PC-9 (cell line): ENCODE data around the gene DENND5A. TPM values are rescaled to one million over a fixed set of nuclear protein-coding genes. Genes with fewer than 3 reads are reported as not detected.

Source experiments
- BruUV-seq: library from RNA; stranded (reverse); fragments of 400-500 nt; replicated peaks from 2 replicates; lab custom pipeline; 2021; lab: Mats Ljungman, UMichigan
- CTCF ChIA-PET: fragments of 300-600 bp; sonication (Branson Sonifier 250); formaldehyde crosslinking; loops from one replicate; lab custom pipeline; 2022; ENCODE audit warnings: antibody characterized with exemption; lab: Charles Lee
- POLR2A ChIA-PET: fragments of 300-600 bp; sonication (Branson Sonifier 250); formaldehyde crosslinking; loops from one replicate; lab custom pipeline; 2022; ENCODE audit warnings: antibody characterized with exemption; ENCODE audit not compliant: unreplicated experiment; lab: Charles Lee
- DNase-seq, 2 experiments: peaks; one replicate each; pipeline versions ENCODE4 v3.0.0 to v3.0.0-alpha.2; 2015 to 2022; ENCODE audit warnings: mixed read lengths in 1 of 2
- H2AFZ ChIP-seq: fragments of 200-600 bp; sonication (generic); 2 replicates; pipeline ENCODE4 v1.8.1; 2017; ENCODE audit warnings: antibody characterized with exemption
- H3F3A ChIP-seq: fragments of 200-600 bp; sonication (generic); 2 replicates; pipeline ENCODE4 v1.8.1; 2017; ENCODE audit warnings: antibody characterized with exemption, mild to moderate bottlenecking, low read depth; ENCODE audit not compliant: insufficient read depth
- H3K27ac ChIP-seq: fragments of 200-600 bp; sonication (generic); 2 replicates; pipeline ENCODE4 v1.6.1; 2016; ENCODE audit warnings: mixed run types
- H3K27me3 ChIP-seq: fragments of 200-600 bp; sonication (generic); 2 replicates; pipeline ENCODE4 v1.6.1; 2016; ENCODE audit warnings: low read depth, mixed run types; ENCODE audit not compliant: insufficient read depth
- H3K36me3 ChIP-seq: fragments of 200-600 bp; sonication (generic); 2 replicates; pipeline ENCODE4 v1.6.1; 2016; ENCODE audit warnings: low read depth, mixed run types
- H3K4me1 ChIP-seq: fragments of 200-600 bp; sonication (generic); replicated peaks from 2 replicates; pipeline ENCODE4 v1.6.1; 2016; ENCODE audit warnings: mixed run types; ENCODE audit not compliant: insufficient read depth
- H3K4me2 ChIP-seq: fragments of 200-600 bp; sonication (generic); 2 replicates; pipeline ENCODE4 v1.6.1; 2017; ENCODE audit warnings: mixed run types
- H3K4me3 ChIP-seq: fragments of 200-600 bp; sonication (generic); 2 replicates; pipeline ENCODE4 v1.6.1; 2016; ENCODE audit warnings: mixed run types
- H3K79me2 ChIP-seq: fragments of 200-600 bp; sonication (generic); 2 replicates; pipeline ENCODE4 v1.6.1; 2017; ENCODE audit warnings: low read depth, mixed run types
- H3K9me2 ChIP-seq: fragments of 200-600 bp; sonication (generic); 2 replicates; pipeline ENCODE4 v1.8.1; 2017; ENCODE audit warnings: mild to moderate bottlenecking; ENCODE audit not compliant: insufficient read depth
- H3K9me3 ChIP-seq: fragments of 200-600 bp; sonication (generic); 2 replicates; pipeline ENCODE4 v1.8.1; 2016; ENCODE audit warnings: low read depth; ENCODE audit not compliant: insufficient read depth
- H4K20me1 ChIP-seq: fragments of 200-600 bp; sonication (generic); 2 replicates; pipeline ENCODE4 v1.8.1; 2017; ENCODE audit not compliant: insufficient read depth
- CTCF ChIP-seq: fragments of 200-600 bp; sonication (generic); conservative IDR thresholded peaks from 2 replicates; pipeline ENCODE4 v1.6.1; 2017; ENCODE audit warnings: mixed run types, antibody characterized with exemption, mild to moderate bottlenecking, moderate library complexity
- EZH2 ChIP-seq: fragments of 200-600 bp; sonication (generic); IDR thresholded peaks from 2 replicates; pipeline ENCODE4 v1.8.0; 2017; ENCODE audit warnings: antibody characterized with exemption, low read depth
- intact Hi-C: fragments of 100-400 bp; cut with micrococcal nuclease; formaldehyde crosslinking; loops from one replicate; pipeline ENCODE4 v1.10.0; 2022; ENCODE audit not compliant: unreplicated experiment
- total RNA-seq: library from RNA; stranded (reverse); gene quantifications from 2 replicates; pipeline ENCODE4 v1.2.3, GENCODE V29; 2021

Gene DENND5A
- total RNA-seq, 1 experiment from 2014 or later = 19.8 TPM

- Histone ChIP-seq H3K79me2 (no peaks in the 10 kb centered on the region), H2AFZ (no peak overlapping the region), H3K27ac (no peak overlapping the region), H3K4me1 (no peaks in the 10 kb centered on the region), H3K4me3 (no peak overlapping the region), H4K20me1 (no peaks in the 10 kb centered on the region), H3K4me2 (no peak overlapping the region), H3K27me3 (no peaks in the 10 kb centered on the region), H3K36me3 (no peaks in the 10 kb centered on the region), H3K9me2 (no peaks in the 10 kb centered on the region), H3K9me3 (no peaks in the 10 kb centered on the region), H3F3A (0 out of 2 replicates have a peak, but pooled peaks cover 3% of the 10 kb centered on the region)
- no TSS peak for BruUV-seq
- intact Hi-C loops = loop anchor here (10.0 kb wide), 1 partner anchor 119 kb away; no protein-coding TSS in a partner anchor
- no peak for DNase-seq
- TF ChIP-seq CTCF (no peak), EZH2 (no peak)
- ChIA-PET CTCF (no interaction called here), POLR2A (no interaction called here)
Measured at GRCh38 chr11:9285850-9286587, 20.9 kb upstream of the DENND5A start.

- no TSS peak for BruUV-seq
- Histone ChIP-seq H3K4me1 (no peaks in the 10 kb centered on the region), H3K27me3 (no peaks in the 10 kb centered on the region), H4K20me1 (no peaks in the 10 kb centered on the region), H3K4me3 (no peak overlapping the region), H3K79me2 (no peaks in the 10 kb centered on the region), H3K9me2 (no peaks in the 10 kb centered on the region), H3K27ac (no peak overlapping the region), H3K4me2 (no peak overlapping the region), H3K9me3 (no peaks in the 10 kb centered on the region), H3F3A (peaks cover 11% of the 10 kb centered on the region; the same call in 1 of the 2 replicates), H2AFZ (no peak overlapping the region), H3K36me3 (no peaks in the 10 kb centered on the region; the same call in 1 of the 2 replicates)
- DNase-seq = no peak
- CTCF ChIA-PET = no interaction called here
- TF ChIP-seq EZH2 (no peak), CTCF (no peak)
- POLR2A ChIA-PET = no interaction called here
- intact Hi-C loops = loop anchor here (10.0 kb wide), 1 partner anchor 124 kb away; no protein-coding TSS in a partner anchor
Measured at GRCh38 chr11:9280655-9281301, 15.6 kb upstream of the DENND5A start.

GRCh38 chr11:9277176-9277575 lies 12.0 kb upstream of the DENND5A start:
- no peak overlapping the region for H3K27ac ChIP-seq
- ChIA-PET POLR2A (interaction anchor here (0.6 to 0.7 kb wide), 3 partner anchors 94 to 245 kb away, joined by 3 to 9 read pairs (median 3); no protein-coding TSS in a partner anchor), CTCF (interaction anchor here (0.7 kb wide), 1 partner anchor 107 kb away, joined by 3 read pairs; the partner anchor contains the start of gene IPO7)
- TF ChIP-seq CTCF (no peak), EZH2 (no peak)
- no peak overlapping the region for H2AFZ ChIP-seq
- no peak overlapping the region for H3K4me3 ChIP-seq
- H3K36me3 ChIP-seq = no peaks in the 10 kb centered on the region; the same call in 1 of the 2 replicates
- intact Hi-C loops = no loop called here
- H3K27me3 ChIP-seq = no peaks in the 10 kb centered on the region
- H3K9me3 ChIP-seq = no peaks in the 10 kb centered on the region
- no peak for DNase-seq
- no peaks in the 10 kb centered on the region for H3K9me2 ChIP-seq
- peaks cover 11% of the 10 kb centered on the region; the same call in 1 of the 2 replicates for H3F3A ChIP-seq
- no peaks in the 10 kb centered on the region for H3K79me2 ChIP-seq
- H3K4me2 ChIP-seq = no peak overlapping the region
- H3K4me1 ChIP-seq = no peaks in the 10 kb centered on the region
- no peaks in the 10 kb centered on the region for H4K20me1 ChIP-seq
- BruUV-seq = no TSS peak
